ENCODE data around the gene TUBA1C.
"Not testable (repeated sequence)": the region's sequence is repeated elsewhere in the genome, so short reads cannot be mapped to it uniquely, and the experiment has no call there.

The TUBA1C gene

DNA sequence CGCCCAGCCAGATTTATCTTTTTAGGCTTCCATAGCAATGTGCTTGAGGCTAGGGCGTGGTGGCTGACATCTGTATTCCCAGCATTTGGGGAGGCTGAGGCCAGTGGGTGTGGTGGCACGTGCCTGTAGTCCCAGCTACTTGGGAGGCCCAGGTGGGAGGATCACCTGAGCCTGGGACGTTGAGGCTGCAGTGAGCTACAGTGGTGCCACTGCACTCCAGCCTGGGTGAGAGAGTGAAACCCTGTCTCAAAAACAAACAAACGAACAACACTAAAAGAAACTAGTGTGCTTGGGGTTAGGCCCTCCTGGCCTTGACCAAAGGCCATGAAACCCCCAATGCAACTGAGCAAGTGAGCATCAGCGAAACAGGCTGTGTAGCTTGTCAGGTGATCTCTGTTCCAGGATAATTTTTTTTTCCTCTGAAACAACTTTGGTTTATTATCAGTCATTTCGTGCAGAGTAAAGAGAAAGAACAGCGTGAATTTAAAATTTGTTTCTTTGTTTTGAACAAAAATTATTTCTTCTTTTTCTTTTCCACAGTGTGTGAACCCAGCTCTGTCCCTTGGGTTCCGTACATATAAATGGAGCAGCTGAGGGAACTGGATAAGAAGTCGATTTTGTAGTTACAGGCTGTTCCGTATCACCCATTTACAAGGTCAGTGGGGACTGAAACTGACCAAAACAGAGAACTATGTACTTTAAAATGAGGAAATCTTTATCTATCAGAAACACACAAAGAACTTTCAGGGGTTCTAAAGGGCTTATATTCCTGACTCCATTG is 8.8 kb upstream of the TUBA1C start:
- no peak for DNase-seq

DNA sequence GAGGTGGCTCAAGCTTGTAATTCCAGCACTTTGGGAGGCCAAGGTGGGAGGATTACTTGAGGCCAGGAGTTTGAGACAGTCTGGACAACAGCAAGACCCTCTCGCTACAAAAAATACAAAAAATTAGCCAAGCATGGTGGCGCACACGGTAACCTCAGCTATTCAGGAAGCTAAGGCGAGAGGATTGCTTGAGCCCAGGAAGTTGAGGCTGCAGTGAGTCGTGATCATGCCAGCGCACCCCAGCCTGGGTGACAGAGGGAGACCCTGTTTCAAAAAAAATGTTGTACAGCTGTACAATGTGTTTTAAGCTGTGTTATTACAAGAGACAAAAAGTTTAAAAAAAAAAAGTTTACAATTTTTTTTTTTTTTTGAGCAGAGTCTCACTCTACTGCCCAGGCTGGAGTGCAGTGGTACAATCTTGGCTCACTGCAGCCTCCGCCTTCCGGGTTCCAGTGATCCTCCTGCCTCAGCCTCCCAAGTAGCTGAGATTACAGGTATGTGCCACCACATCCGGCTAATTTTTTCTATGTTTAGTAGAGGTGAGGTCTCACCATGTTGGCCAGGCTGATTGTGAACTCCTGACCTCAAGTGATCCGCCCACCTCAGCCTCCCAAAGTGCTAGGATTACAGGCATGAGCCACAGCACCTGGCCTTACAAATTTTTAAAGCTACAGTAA is 7.2 kb upstream of the TUBA1C start:
- not testable (repeated sequence) for DNase-seq

DNA sequence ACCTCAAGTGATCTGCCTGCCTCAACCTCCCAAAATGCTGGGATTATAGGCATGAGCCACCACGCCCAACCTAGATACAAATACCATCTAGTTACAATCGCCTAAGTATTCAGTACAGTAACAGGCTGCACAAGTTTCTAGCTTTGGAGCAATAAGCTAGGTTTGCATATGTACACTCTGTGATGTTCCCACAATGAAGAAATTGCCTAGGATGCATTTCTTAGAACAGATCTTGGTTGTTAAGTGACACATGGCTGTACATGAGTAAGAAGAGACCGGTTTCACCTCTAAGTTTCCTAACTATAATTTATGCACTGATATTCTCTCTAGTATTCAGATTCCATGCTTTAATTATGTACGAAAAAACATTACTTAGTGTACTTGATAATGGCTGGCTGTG is 5.4 kb upstream of the TUBA1C start:
- DNase-seq, result no peak

DNA sequence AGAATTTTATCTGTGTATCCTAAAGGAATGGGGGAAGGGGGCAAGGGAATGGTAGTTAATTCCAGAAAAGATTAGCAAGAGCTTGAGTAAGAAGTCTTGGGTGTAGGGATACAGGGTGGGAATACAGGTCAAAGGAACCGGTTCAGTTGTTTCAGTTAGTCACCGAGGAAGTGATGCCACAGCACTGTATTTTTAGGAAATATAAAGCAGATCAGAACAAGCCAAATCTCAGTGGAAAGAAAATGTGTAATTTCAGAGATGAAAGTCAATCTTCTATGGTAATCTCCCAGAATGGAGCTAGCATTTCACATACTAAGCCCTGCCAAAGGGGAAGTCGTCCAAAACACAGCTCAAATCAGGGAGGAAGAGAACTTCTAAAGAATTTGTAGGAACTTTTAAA is 4.7 kb upstream of the TUBA1C start:
- no peak for DNase-seq

DNA sequence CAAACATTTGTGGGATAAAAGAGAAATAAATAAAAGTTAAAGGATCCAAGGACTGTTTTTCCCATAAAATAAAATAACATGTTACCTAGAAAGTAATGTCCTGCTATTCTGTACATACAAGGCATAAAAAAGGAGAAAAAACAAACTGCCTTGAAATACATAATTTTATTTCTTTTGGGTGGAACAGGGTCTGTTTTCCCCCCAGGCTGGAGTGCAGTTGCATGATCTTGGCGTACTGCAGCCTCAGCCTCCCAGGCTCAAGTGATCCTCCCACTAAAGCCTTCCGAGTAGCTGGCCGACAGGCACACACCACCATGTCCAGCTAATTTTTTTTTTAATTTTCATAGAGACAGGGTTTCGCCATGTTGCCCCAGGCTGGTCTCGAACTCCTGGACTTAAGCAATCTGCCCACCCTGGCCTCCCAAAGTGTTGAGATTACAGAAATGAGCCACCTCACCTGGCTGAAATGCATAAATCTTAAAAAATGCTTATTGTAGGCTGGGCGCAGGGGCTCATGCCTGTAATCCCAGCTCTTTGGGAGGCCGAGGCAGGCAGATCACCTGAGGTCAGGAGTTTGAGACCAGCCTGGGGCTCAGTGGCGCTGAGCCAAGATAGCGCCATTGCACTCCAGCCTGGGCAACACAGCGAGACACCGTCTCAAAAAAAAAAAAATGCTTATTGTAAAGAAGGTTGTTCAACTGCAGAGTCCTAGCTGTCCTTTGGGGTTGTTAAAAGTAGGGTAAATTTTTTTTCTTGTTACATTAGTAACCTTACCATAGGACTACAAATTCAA is 4.1 kb upstream of the TUBA1C start:
- DNase-seq, result no peak

DNA sequence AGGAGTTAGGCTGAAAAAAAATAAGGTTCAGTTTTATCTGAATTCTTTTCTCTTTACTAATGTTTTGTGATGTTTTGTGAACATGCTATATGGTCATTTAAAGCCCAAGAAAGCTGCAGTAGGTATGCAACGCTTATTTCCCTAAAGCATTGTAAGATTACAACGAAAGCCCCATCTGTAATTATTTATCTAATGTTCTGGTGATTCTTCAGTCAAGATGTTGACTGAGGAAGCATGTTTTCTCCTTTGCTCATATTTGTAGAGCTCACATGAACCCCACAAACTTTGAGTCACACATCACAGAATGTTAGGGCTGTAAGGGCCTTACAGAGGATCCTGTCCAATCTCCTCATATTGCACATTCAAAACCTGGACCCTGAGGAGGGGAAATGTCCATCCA is 3.2 kb upstream of the TUBA1C start:
- DNase-seq, result no peak

DNA sequence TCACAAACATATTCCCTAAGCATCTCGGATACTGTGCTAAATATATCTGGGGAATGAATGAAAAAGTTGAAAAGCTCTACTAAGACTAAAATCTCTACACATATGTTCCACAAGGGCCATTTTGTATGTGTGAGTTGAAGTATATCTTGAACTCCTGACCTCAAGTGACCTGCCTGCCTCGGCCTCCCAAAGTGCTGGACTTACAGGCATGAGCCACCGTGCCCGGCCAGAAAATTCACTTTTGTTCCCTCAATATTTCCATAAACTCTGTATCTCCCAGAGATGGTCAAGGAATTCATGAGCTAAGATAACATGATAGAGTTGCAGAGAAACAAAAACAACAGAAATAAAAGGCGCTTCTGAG is 1.5 kb upstream of the TUBA1C start:
- no peak for DNase-seq

DNA sequence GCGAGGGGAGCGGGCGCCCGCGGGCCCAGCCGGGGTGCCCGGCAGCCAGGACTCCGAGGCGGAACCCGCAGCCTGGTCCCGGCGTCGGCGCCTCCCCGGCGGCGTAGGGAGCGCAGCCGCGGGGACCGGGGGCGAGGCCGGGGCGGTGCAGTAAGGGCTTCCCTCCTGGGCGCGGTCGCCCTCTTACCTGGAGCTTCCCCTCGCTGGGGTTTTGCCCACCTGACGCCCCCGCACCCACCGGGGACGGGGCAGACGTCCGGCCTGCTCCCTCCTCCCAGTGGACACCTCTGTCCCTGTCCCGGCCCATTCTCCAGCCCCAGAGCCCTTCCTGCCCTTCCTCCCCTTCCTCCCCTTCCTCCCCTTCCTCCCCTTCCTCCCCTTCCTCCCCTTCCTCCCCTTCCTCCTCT is 413 bp upstream of the TUBA1C start:
- DNase-seq, result peak; percentile 57

DNA sequence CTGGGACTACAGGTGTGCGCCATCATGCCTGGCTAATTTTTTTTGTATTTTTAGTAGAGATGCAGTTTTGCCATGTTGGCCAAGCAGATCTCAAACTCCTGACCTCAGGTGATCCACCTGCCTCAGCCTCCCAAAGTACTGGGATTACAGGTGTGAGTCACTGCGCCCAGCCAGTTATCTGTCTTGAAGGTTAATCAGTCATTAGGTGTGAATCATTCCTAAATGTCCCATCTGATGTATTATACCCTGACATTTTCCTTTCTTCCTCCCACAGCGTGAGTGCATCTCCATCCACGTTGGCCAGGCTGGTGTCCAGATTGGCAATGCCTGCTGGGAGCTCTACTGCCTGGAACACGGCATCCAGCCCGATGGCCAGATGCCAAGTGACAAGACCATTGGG is 4.3 kb downstream of the TUBA1C start:
- DNase-seq, result not testable (repeated sequence)

DNA sequence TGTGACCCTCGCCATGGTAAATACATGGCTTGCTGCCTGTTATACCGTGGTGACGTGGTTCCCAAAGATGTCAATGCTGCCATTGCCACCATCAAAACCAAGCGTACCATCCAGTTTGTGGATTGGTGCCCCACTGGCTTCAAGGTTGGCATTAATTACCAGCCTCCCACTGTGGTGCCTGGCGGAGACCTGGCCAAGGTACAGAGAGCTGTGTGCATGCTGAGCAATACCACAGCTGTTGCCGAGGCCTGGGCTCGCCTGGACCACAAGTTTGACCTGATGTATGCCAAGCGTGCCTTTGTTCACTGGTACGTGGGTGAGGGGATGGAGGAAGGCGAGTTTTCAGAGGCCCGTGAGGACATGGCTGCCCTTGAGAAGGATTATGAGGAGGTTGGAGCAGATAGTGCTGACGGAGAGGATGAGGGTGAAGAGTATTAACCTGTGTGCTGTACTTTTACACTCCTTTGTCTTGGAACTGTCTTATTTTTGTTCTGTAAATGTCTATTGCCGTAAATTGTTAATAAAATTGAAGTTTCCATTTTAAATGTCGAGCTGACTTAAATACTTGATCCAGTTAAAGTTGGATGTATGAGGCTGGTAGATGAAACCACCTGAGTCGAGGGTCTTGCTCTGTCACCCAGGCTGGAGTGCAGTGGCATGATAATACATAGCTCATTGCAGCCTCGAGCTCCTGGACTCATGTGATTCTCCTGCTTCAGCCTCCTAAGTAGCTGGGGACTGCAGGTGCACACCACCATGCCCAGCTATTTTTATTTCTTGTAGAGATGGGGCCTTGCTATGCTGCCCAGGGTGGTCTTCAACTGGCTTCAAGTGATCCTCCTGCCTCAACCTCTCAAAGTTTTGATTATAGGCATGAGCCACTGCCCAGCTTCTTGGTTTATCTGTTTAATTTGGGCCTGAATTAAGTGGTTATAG is 8.2 kb downstream of the TUBA1C start:
- no peak for DNase-seq

DNA sequence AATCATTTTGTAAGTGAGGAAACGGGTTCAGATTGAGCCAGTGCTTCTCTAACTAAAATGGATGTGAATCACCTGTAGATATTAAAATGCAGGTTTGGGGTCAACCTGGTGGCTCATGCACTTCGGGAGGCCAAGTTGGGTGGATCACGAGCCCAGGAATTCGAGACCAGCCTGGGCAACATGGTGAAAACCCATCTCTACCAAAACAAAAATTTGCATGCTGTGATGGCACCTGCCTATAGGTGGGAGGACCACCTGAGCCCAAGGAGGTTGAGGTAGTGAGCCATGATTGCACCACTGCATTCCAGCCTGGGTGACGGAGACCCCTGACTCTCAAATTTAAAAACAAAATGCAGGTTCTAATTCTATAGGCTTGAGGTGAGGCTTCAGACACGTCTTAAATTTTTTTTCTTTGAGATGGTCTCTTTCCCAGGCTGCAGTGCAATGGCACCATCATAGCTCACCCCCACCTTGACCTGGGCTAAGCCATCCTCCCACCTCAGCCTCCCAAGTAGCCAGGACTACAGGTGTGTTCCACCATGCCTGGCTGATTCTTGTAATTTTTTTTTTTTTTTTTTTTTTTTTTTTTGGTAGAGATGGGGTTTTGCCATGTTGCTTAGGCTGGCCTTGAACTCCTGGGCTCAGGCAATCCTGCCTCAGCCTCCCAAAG is 9.0 kb downstream of the TUBA1C start:
- DNase-seq, result no peak

DNA sequence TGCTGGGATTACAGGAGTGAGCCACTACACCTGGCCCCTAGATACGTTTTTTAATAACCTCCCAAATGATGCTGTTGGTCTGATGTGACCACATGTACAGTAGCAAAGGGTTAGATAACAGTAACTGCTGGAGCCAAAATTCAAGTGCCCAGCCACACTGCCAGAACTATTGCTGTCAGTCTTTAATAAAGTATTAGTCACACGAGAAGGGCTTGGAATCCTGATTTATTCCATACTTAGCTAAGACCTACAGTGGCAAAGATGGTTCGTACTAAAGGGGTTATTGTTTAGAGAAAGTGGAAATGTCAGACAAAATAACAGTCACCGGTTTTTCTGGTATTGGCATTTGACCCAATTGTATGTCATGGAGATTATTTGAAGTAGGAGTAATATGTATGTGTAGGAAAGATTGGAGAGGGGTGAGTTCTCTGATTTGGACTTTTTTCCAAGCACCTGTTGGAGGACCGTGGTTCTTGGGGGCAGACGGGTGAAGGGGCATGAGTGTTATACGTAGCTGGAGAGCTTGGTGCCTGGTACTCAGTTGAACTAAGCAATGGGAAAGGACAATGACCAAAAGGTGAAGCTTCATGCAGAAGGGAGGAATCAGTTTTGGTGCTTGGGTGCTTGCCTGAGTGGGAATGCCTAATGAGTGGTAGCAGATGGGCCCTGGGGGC is 9.7 kb downstream of the TUBA1C start:
- DNase-seq, result no peak

DNA sequence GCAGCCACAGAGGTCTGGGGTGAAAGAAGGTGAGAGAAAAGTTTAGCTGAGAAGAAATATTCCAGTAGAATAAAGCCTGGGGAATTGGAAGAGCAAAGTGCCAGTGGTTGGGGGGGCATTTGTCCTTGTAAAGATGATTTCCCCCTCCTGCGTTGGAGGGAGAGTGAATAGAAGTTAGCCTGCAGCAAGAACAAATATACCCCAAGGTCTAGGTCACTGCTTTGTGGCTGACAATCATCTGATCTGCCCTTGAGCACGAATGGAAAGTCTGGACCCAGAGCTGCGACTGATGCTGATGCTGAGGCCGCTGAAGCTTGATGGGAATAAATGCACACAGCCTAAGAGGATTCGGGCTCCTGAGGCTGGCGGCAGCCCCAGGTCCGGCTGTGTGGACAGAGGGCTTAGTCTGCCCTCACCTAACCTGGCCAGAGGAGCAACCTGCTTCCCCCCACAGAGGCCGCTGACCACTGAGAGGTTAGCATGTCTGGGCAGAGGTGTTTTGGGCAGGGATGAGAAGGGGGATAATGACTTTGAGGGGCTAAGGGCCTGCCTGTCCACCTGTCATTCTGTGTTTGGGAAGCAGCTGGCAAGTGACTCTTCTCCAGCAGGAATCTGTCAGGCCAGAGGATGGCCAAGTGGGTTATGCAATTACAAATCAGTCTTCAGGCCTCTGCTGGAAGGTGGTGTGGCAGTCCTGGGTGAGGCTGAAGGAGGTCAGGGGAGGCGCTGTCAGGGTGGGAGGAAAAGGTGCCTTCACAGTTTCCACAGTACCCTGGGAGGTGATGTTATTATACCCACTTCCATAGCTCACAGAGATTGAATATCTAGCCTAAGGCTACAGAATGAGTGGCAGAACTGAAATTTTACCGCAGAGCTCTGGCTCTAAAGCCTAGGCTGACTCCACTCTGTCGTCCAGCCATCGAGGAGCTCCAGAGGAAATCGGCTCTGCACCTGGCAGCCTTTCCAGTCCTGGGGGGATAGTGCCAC is 11.7 kb downstream of the TUBA1C start:
- DNase-seq, result no peak

DNA sequence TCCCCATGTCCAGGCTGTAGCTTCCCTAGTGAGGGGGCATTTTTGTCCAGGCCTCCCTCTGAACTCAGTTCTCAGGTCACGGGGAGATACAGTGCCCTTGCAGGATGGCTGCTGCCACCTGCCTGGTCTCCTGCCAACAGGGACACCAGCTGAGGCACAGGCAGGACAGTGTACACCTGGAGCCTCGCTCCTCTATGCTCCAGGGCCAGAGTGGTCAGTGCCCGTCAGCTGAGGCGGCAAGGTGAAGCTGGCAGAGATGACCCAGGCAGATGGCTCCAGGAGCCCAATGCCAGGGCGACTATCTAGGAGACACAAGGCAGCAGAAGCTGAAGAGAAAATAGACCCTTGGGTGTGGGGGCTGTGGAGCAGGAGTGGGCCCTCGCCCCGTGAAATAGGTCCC is 12.6 kb downstream of the TUBA1C start:
- no peak for DNase-seq

DNA sequence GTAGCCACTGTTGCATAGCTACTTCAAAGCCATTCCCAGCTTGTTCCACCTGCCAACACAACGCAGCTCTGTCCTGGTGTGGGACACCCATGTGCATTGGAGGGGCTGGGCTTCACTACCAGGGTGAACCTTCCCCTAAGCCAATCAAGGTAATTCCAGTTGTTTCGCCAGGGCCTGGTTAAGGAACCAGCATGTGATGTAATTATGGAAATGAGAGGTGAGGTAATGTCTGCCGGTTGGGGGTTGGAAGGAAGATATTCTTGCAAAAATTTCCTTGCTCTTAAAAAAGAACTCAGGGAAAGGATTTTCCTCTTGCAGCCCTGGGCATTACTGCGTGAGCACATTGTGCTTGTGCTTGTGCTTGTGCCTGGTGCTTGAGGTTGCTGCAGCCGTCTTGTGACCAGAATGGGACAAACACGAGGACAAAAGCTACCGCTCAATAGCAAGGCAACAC is 14.9 kb downstream of the TUBA1C start:
- no peak for DNase-seq

DNA sequence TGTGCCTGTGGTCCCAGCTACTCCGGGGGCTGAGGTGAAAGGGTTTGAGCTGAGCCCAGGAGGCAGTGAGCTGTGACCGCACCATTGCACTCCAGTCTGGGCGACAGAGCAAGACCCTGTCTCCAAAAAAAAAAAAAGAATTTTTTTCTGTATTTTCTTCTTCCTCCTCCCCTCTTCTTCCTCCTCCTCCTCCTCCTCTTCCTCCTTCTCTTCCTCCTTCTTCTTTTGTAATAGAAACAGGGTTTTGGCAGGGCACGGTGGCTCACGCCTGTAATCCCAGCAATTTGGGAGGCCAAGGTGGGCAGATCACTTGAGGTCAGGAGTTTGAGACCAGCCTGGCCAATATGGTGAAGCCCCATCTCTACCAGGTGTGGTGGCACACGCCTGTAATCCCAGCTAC is 15.7 kb downstream of the TUBA1C start:
- not testable (repeated sequence) for DNase-seq

DNA sequence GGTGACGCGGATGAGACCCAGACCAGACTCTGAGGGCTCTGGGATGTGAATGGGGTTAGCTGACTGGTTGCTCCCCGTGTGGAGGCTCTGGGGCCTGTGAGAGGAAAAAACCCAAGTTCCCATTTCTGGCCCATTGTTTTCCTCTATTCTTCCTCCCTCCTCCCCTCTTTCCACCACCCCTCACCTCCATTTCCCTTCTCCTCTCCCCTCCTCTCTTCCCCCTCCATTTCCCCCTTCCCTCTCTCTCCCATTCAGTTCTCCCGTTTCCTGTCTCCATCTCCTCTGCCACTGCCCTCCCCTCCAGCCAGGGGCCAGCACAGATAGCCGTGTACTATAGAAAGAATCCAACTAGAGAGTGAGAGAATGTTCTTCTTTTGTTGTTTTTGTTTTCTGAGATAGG is 17.4 kb downstream of the TUBA1C start:
- DNase-seq, result no peak

DNA sequence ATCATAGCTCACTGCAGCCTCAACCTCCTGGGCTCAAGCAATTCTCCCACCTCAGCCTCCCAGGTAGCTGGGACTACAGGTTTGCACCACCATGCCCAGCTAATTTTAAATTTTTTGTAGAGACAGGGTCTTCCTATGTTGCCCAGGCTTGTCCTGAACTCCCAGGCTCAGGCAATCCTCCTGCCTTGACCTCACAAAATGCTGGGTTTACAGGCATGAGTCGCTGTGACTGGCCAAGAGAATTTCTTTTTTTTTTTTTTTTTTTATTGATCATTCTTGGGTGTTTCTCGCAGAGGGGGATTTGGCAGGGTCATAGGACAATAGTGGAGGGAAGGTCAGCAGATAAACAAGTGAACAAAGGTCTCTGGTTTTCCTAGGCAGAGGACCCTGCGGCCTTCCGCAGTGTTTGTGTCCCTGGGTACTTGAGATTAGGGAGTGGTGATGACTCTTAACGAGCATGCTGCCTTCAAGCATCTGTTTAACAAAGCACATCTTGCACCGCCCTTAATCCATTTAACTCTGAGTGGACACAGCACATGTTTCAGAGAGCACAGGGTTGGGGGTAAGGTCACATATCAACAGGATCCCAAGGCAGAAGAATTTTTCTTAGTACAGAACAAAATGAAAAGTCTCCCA is 18.0 kb downstream of the TUBA1C start:
- DNase-seq, result not testable (repeated sequence)

DNA sequence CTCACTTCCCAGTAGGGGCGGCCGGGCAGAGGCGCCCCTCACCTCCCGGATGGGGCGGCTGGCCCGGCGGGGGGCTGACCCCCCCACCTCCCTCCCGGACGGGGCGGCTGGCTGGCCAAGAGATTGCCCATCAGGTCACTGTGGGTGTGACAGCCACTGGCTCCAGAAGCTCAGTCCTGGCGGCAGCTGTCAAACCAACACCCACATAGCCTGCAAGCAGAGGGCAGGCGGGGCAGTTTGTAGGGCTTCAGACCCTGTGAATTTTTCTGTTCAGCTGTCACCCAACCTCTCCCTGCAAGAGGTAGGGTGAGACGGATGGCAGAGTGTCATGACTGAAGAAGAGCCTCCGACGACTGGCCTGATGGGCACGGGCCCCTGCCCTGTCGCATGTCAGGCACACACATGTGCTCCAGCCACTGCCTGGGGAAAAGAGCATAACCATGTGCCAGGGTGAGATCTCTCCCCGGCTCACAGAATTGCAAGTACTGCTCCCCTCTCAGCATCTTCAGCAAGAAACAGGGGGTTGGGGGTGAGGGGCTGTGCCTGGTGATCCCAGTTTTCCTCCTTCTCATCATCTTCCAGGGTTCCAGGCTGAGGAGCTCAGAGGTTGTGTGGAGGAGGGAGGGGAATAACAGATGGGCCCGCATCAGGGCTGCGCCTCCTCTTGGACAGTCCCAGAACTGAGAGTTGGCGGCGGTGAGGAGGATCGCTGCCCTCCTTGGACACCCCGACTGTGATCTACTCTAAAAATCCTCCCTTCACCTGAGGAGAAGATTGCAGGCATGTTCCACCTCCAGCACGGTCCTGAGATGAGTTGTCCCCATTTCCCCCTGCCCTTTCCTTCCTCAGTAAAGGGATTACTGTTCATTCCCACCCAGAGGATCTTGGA is 18.9 kb downstream of the TUBA1C start:
- no peak for DNase-seq

Measured in NCI-H1105 treated with DMSO at 0.1 percent for 48 hours (cell line).